Stimulated activated CD4-positive, alpha-beta T cell treated with anti-CD3 and anti-CD28 coated beads, Interleukin-1b, Interleukin-23, amount 100 ng/mL, for 24 hours (primary cell): ENCODE measurements around the gene CYBA.

Experiments
- DNase-seq, 4 experiments: peaks; one replicate each; pipeline ENCODE4 v3.0.0-alpha.2; 2020; ENCODE audit warnings: low read depth in 4 of 4, low spot score in 1 of 4

CYBA gene

DNA sequence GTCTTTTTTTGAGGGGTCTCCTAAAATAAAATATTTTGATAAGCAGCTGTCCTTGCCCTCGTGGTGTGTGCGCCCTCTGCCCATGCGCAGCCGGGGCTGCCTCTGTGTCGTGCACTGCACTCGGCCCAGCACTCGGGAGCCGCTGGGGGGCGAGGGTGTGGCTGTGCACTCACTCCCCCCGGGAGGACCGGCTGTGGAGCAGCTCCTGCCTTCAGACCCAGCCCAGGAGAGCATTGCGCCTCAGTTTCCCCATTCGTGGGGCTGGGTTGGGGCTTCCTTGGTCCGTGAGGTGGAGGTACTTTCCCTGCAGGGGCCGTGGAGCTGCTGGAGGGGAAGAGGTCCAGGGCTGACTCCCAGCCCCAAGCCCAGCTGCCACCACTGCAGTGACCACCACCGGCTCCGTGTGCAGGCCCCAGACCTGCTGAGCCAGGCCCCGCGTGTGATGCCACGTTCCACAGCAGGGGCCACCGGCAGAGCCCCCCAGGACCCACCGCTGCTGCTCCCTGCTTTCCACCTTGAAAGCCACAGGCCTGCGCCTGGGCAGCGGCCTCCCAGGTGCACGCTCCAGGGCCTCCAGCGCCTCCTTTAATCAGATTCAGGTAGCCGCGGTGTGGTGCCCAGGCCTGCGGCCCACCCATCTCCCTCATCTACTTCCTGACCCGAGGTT is 18.8 kb downstream of the CYBA start:
- DNase-seq: no peak

DNA sequence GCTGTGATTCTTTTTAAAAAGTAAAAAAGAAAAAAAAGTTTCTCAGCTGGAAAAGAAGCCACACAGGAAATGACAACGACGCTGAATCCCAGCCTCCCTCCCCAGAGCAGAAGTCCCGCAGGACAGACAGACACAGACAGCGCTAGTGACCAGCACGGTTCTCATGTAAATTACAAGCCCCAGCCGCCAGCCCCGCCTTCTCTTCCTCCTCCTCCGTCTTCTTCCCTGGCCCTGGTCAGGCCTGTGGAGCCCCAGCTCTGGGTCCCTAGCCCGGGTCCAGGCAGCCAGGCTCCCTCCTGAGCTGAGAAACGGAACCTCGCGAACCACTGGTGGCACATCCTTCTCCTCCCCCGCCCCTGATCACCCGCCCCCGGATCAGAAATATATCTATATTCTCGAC is 19.5 kb downstream of the CYBA start:
- DNase-seq: no peak

DNA sequence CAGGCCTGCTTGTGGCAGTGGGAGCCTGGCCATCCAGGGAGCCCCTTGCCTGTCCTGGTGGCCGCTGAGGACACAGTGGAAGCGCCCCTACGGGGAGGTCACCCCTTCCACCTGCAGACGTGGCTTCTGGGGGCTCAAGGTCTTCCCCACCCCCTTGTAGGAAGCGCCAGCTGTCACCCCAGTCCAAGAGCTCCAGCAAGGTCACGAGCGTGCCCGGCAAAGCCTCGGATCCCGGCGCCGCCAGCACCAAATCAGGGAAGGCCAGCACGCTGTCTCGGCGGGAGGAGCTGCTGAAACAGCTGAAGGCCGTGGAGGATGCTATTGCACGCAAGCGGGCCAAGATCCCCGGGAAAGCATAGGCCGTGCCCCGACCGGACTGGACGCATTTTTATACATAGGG is 19.9 kb downstream of the CYBA start:
- no peak for DNase-seq

DNA sequence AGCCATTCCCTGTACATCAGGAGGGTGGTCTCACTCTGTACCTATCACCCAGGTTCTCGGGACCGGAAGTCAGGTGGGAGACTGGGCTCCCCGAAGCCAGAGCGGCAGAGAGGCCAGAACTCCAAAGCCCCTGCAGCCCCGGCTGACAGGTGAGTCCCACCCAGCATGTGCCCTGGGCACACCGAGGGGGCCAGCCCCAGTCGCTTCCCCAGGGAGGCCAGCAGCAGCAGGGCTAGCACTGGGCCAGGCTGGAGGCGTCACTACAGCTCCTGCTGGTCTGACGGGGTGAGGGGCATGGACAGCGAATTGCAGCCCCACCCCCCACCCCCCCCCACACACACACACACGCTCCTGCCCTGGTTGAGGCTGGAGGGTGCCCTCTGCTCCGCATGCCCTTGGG is 20.4 kb downstream of the CYBA start:
- no peak for DNase-seq

DNA sequence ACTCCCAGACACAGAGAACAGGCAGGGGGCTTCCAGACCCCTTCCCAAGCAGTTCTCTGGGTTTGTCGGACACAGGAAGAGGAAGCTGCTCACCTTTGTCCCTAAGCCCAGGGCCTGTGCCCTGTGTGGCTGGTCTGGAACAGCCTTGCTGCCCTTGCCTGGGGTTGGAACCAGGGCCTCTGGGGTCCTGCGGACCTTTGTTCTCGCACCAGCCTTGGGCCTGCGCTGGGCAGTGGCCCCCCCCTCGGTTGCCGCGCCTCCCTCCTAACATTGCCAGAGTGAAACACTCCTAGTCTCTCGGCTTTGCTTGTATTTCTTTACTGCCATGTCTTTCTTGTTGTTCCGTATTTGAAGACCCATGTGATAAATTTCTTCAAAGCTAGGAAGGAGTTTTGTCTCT is 21.0 kb downstream of the CYBA start:
- no peak for DNase-seq

DNA sequence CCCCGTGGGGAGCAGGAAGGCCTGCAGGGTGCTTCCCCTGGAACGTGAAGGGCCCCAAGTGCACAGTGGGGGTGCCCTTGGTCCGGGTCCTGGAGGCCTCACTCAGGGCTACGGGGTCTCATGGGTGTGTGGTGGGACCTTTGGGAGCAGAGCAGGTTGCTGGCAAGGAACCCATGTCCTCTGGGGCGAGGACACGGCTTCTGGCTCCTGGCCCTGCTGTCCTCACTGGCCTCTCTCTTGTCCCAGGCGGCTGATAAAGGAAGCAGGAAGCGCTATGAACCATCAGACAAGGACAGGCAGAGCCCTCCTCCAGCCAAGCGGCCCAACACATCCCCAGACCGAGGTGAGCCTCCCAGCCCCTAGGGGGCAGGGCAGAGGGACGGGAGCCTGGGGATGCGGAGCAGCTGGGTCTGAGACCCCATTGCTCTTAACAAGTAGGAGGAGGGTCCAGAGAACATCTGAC is 22.3 kb downstream of the CYBA start:
- DNase-seq: no peak

DNA sequence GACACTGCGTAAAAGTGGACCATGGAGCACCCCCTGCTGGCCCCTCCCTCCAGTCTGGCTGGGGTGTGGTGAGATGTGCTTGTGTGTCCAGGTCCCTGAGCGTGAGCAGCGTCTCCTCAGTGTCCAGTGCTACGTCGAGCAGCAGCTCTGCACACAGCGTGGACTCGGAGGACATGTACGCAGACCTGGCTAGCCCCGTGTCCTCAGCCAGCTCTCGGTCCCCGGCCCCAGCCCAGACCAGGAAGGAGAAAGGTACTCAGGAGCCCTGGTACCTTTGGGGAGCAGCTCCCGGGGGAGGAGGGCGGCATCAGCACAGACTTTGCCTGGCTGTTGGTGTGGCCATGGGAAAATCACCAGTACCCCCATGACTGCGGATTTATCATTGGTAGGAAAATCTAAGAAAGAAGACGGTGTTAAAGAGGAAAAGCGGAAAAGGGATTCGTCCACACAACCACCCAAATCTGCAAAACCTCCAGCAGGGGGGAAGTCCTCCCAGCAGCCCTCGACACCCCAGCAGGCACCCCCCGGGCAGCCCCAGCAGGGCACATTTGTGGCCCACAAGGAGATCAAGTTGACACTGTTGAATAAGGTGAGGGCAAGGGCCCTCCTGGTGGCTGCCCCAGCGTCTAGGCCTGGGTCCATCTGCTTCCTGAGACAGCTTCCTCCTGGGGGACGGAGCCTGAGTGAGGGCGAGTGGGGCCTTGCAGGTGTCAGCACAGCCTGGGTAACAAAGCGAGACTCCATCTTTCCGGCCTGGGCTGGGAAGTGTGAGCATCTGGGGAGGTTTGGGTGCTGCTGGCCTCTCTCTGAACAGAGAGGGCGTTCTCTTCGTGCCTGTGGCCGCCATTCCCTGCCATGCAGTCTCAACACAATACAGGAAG is 23.1 kb downstream of the CYBA start:
- DNase-seq: no peak

DNA sequence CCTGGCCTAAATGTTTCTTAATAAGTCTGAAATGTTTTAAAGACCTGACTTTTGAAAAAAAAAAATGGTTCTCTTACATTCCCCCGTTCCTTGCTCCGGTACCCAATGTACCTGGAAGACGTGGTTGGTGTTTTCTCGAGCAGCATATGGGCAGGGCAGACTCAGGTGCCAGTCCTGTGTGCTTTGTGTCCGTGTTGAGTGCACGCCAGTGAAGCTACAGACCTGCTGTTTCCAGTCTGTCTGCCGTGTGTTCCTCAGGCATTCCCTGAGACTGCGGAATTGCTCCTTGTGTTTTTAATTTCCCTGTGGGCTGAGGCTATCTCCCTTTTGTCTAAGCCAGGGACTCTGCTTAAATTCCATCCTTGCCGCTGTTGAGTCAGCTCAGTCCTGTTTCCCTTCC is 24.2 kb downstream of the CYBA start:
- DNase-seq: no peak

DNA sequence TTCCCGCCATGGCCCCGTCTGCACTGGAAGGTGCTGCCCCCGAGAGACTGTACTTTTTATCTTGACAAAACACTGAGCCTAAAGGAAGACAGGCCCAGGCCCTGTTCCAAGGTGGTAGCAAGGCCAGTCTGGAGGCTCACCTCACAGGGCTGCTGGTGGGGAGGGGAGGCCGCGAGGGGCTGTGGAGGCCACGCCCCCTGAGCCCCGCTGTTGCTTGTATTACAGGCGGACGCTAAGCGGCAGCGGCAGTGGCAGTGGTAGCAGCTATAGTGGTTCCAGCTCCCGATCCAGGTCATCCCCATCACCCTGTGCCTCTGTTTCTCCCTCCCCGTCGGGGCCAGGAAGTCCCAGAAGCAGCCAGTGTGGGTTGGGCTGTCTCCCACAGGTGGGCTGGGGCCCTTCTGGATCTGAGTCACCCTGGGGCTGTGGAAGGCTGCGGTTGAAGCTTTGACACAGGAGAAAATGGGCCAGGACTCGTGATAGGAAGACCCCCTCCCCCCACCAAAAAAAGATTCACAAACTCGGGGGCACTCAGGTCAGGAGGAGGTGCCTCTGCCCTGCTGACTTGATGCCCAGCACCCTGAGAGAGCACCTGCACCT is 25.8 kb downstream of the CYBA start:
- DNase-seq: no peak

DNA sequence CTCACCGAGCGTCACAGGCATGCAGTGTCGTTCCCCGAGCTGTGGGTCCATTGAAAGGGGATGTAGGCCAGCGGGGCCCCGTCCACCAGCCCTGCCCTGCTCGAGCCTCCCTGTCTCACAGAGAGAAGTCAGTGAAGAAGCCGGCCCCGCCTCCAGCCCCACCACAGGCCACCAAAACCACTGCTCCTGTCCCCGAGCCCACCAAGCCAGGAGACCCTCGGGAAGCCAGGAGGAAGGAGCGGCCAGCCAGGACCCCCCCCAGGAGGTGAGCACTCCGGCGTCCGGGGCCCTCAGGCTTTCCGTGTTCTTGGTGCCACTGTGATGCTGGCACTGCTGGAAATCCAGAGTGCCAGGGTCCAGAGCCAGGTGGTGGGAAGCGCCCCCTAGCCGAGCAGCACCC is 26.4 kb downstream of the CYBA start:
- DNase-seq: no peak

DNA sequence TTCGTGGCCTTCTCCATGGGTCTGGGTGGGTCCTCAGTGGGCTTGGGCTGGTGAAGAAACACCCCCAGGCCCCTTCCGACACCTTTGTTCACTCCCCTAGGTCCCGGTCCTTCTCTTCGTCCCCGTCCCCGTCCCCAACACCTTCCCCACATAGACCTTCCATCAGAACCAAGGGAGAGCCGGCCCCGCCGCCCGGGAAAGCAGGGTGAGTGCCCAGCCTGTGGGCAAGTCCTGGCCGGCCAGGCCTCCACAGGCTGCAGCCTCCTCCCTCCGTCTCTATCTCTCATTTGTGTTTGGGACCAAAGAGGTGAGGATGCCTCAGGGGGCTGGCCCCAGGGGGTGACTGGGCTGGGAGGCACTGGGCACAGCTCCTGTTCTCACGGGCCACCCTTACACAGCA is 27.0 kb downstream of the CYBA start:
- DNase-seq: no peak

DNA sequence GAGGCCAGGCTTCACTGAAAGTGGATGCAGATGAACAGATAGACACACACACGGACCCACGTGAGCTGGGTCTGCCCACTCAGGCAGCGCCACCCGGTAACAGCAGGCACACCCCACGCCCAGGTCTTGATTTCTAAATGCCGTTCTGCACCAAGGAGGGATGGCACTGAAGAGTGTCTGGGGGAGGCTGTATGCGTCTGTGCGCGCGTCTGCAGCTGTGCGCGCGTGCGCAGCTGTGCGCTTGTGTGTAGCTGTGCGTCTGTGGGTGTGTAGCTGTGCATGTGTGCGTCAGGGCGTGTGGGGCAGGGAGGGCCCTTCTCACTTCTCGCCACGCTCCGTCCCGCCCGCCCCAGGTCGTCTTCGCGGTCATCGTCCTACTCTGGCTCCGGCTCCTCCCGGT is 28.0 kb downstream of the CYBA start:
- no peak for DNase-seq

DNA sequence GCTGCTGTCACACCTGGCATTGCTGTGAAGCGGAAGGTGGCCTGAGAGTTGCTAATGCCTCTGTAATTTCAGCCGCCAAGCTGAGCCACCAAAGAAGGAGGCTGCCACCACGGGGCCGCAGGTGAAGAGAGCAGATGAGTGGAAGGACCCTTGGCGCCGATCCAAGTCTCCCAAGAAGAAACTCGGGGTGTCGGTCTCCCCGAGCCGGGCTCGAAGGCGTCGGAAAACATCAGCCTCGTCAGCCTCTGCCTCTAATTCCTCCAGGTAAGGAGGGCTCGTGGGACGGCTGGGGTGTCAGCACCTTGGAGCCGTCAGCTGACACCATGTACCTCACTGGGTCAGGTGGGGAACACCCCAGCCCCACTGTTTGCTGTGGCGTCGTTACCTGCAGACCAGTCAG is 28.7 kb downstream of the CYBA start:
- DNase-seq: no peak

DNA sequence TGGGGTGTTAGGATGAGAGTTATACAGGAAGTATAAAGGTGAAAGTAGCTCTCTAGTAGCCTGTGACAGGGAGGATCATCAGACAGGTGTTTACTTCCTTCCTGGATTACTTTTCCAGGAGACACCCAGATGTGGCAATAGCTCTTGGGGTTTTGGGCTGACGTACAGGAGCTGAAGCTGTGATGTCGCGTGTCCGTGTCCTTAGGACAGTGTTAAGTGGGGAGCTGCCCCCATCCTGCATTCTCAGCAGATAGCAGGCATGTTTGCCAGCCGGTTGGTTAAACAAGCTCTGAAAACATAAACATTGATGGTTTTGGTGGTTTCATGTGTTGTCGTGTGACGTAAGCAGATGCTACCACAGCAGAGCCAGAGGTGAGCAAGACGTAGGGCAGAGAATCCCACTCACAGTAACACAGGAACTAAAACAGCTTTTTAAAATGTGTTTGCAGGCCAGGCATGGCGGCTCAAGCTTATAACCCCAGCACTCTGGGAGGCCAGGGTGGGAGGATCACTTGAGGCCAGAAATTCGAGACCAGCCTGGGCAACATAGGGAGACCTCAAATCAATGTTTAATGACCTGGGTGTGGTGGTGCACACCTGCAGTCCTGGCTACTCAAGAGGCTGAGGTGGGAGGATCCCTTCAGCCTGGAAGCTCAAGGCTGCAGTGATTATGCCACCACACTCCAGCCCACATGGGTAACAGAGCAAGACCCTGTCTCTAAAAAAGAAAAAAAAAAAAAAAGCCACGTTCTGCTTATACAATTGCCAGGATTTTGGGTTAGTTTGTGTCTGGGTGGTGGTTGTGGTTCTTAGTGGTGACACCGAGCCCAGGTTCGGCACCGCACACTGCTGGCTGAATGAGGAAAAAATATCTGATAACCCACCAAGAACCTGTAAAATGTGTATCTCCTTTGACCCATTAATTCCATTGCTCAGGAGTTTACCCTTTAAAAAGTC is 30.7 kb downstream of the CYBA start:
- DNase-seq: no peak

DNA sequence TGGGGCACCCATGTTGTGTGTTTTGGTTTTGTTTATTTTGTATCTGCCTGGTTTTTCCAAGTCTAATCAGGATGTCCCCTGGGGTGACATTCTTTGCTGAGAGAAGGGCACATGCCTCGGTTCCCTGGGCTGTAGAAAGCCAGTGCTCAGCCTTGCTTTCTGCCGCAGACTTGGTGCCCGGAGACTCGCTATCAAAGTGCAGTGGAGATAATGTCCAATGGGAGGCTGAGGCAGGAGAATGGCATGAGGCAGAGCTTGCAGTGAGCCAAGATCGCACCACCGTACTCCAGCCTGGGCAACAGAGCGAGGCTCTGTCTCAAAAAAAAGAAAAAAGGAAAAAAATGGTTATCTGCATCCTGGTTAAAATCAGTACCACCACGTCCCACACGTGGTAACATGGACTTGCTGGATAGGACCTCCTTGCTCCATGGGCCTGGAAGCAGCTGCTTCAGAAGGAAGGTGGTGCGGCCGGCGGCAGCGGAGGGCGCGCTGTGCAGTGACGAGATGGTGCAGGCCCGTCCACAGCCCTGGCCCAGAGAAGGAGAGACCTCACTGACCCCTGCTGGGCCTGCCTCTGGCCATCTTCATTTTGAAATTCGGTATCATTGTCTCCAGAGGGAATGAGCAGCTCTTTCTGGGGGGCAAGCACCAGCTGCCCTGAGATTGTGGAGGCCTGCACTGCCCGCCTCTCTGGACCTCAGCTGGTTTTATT is 31.7 kb downstream of the CYBA start:
- DNase-seq: no peak

DNA sequence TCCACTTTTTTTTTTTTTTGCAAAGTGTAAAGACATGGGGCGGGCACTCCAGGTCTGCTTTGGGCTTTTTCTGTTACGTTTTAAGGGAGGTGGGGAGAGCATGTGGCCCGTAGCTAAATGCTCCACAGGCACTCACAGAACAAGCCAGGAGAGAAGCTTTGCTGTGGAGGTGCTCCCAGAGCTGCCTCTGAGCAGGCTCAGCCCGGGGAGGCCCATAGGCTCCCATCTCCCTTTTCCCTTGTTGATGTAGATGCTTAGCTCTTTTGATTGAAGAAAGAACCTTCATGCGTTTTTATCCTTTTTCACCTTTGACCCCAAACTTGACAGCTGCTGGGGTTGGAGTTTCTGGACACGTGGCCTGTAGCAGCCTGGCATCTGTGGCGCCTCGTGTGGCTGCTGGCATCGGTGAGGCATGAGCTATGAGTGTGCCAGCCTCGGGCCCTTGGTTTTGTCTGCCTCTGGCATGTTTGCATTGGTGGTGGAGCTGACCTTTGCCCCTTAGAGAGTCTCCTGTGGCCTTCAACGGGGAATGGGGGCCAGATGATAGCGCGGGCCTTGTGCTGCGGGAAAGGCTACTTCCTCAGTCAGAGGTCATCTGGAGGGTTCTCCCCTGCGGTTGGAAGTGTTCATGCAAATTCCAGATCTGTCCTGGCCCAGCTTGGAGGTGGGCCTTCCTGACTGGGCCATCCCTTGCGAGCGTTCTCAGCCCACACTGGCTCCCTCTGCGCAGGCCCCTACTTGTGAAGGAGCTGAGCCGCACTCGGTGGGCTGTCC is 32.5 kb downstream of the CYBA start:
- no peak for DNase-seq

DNA sequence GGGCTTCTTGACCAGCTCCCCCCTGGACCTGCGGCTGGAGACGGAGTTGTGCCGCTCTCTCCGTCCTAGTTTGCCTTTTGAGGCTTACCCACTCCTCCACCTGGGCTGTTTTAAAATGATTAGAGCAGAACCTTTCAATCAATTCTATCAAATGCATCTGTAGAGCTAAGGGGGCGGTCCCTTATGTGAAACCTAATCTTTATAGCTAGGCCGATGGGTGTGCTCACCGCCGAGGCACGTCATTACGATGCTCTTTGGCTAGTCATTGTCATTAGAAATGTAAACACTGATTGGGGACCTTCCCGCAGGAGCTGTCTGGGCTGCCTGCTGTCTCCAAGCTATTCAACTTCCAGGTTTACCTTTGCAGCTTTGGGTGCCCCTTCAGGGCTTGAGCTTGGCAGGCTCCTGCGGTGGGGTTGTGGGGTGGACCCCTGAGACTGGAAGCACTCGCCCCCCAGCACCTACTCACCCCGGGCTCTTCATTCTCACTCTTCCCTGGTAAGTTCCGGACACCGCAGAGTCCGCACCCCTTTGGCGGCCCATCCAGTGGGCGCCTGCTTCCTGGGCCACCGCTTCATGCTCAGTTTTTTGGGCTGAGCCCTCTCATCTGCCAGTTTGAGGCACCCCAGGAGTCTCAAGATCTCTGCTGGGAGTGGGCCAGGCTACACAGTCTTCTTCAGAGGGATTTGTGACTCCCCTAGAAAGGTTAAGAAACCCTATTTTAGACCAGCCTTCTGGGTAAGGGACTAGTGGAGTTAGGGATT is 33.4 kb downstream of the CYBA start:
- no peak for DNase-seq

DNA sequence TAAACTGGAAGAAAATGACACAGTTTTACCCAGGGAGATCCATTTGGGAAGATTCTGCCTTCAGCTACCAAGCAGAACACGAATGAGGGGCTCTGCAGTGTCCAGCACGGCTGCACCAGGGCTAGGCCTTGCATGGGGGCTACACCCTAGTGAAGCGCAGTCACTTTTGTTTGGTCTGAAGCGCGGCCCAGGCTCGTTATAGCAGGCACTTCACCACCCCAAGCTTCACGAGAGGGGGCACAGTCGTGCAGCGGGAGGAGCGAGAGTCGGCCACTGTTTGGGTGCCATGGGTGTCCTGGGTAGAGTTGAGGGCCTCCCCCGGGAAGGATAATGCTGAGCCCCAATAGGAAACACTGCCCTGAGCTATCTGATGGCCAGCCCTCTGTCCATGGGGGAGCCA is 34.1 kb downstream of the CYBA start:
- DNase-seq: no peak

DNA sequence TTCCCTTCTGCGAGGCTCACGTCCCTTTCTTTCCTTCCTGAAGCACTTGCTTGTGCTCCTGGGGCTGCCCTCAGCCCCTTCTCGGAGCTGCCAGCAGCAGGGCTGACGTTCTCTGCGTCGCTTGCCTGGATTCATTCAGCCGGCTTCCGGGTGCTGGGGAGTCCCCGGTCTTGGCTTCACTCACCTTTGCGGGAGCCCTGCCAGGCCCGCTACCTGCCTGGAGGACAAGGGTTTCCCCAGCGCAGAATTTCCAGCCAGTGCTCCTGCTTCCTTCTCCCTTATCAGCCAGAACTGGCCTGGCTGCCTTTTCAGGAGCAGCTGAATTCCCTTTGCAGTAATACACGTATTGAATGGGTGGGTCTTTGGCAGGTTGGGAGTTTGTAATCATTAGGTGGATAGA is 34.5 kb downstream of the CYBA start:
- DNase-seq: no peak
